Lung (tissue), 12 donors: Measurements from ENCODE around the gene RHOT1. TPM values are rescaled to one million over a fixed set of nuclear protein-coding genes. Genes with fewer than 3 reads are reported as not detected.

Source experiments
- ATAC-seq: fragments of 200-7000 bp; cut with Tn5 transposase; one replicate; pipeline ENCODE4 v1.9.1; 2020; ENCODE audit warnings: moderate number of reproducible peaks; ENCODE audit not compliant: insufficient read depth, low FRiP score
- DNase-seq, 3 donors: peaks; one replicate each; pipeline ENCODE4 v3.0.0-alpha.2; 2013 to 2017
- H3K27ac ChIP-seq, 2 donors: one replicate each; pipeline ENCODE4 v1.5.1; 2013; ENCODE audit warnings: mild to moderate bottlenecking in 2 of 2, moderate library complexity in 2 of 2, control low read depth in 1 of 2, inconsistent platforms in 1 of 2, low read depth in 1 of 2, low read length in 1 of 2
- H3K27me3 ChIP-seq, 3 donors: one replicate each; pipeline ENCODE4 v1.5.1; 2013; ENCODE audit warnings: low read length in 2 of 3; ENCODE audit not compliant: control insufficient read depth in 3 of 3, insufficient read depth in 3 of 3
- H3K36me3 ChIP-seq, 4 donors: one replicate each; pipeline ENCODE4 v1.5.1; 2013; ENCODE audit warnings: low read length in 4 of 4, mild to moderate bottlenecking in 1 of 4, moderate library complexity in 1 of 4; ENCODE audit not compliant: control insufficient read depth in 4 of 4, insufficient read depth in 4 of 4
- H3K4me1 ChIP-seq, 5 donors: one replicate each; pipeline ENCODE4 v1.5.1; 2013; ENCODE audit warnings: low read length in 5 of 5, mild to moderate bottlenecking in 2 of 5, moderate library complexity in 1 of 5; ENCODE audit not compliant: control insufficient read depth in 5 of 5, insufficient read depth in 5 of 5
- H3K4me3 ChIP-seq: one replicate; pipeline ENCODE4 v1.5.1; 2013; ENCODE audit warnings: mild to moderate bottlenecking, control low read depth, moderate library complexity
- H3K9ac ChIP-seq, 2 donors: one replicate each; pipeline ENCODE4 v1.5.1; 2013; ENCODE audit warnings: low read length in 2 of 2, control low read depth in 1 of 2; ENCODE audit not compliant: insufficient read depth in 1 of 2
- H3K9me3 ChIP-seq, 4 donors: one replicate each; pipeline ENCODE4 v1.5.1; 2013; ENCODE audit warnings: low read length in 3 of 4, mild to moderate bottlenecking in 1 of 4, moderate library complexity in 1 of 4; ENCODE audit not compliant: control insufficient read depth in 4 of 4, insufficient read depth in 3 of 4
- WGBS, 2 donors: extraction: QIAGEN DNeasy Blood & Tissue Kit; methylation state at CpG; one replicate each; pipeline ENCODE4 v1.1.7; 2013; 5-methylcytosine and 5-hydroxymethylcytosine counted together
- polyA plus RNA-seq, 2 donors: library from polyadenylated mRNA; stranded (reverse); fragments of 200-250 nt; gene quantifications; one replicate each; pipeline ENCODE4 v1.2.1, GENCODE V29; 2013
- total RNA-seq, 2 donors: library from RNA; depleted of rRNA in 1 of 2; stranded (reverse); fragments of >200 nt in 1 of 2; gene quantifications; one replicate each; pipeline ENCODE4 v1.2.1, GENCODE V29; 2014 to 2021
- TF ChIP-seq, protein P1 (sequence below): IDR thresholded peaks from 2 replicates; pipeline ENCODE4 v1.5.1; 2012; ENCODE audit warnings: mild to moderate bottlenecking; ENCODE audit errors: control extremely low read depth, extremely low read depth
- donor health status: control.
- donor health status: control.
- donor health status: Bipolar disorder and iron deficiency.
- donor health status: healthy.
- donor health status: DM: yes; HTN: yes; CAD: no.

Gene RHOT1
- total and polyA plus RNA-seq, 4 donors: 28.5 to 90.5 (median 44.9) TPM

GRCh38 chr17:32222621-32223020, 80.3 kb downstream of the RHOT1 start:
- Histone ChIP-seq H3K36me3 (peaks cover 0 to 7% (median 5%) of the 10 kb centered on the region in 4 donors), H3K4me3 (no peak overlapping the region), H3K9me3 (no peaks in the 10 kb centered on the region), H3K9ac (no peak overlapping the region), H3K27ac (no peak overlapping the region), H3K4me1 (peaks cover 0 to 7% (median 0%) of the 10 kb centered on the region in 5 donors), H3K27me3 (no peaks in the 10 kb centered on the region)
- ATAC-seq: no peak
- TF ChIP-seq, protein P1, sequence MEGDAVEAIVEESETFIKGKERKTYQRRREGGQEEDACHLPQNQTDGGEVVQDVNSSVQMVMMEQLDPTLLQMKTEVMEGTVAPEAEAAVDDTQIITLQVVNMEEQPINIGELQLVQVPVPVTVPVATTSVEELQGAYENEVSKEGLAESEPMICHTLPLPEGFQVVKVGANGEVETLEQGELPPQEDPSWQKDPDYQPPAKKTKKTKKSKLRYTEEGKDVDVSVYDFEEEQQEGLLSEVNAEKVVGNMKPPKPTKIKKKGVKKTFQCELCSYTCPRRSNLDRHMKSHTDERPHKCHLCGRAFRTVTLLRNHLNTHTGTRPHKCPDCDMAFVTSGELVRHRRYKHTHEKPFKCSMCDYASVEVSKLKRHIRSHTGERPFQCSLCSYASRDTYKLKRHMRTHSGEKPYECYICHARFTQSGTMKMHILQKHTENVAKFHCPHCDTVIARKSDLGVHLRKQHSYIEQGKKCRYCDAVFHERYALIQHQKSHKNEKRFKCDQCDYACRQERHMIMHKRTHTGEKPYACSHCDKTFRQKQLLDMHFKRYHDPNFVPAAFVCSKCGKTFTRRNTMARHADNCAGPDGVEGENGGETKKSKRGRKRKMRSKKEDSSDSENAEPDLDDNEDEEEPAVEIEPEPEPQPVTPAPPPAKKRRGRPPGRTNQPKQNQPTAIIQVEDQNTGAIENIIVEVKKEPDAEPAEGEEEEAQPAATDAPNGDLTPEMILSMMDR: no peak
- no peak for DNase-seq
- 81 to 82% methylated on average over 3 of the region's 3 CpGs for WGBS, 2 donors

- Histone ChIP-seq H3K36me3 (peaks cover 0 to 6% (median 5%) of the 10 kb centered on the region in 4 donors), H3K27me3 (no peaks in the 10 kb centered on the region)
- WGBS, 2 donors: 93 to 99% methylated on average over 3 of the region's 3 CpGs
Measured at GRCh38 chr17:32223703-32224102, 81.4 kb downstream of the RHOT1 start.

GRCh38 chr17:32226886-32227285, 84.6 kb downstream of the RHOT1 start:
- 85 to 92% methylated on average over 3 of the region's 3 CpGs for WGBS, 2 donors
- no peaks in the 10 kb centered on the region for H3K27me3 ChIP-seq
- DNase-seq: no peak
- peaks cover 0 to 7% (median 6%) of the 10 kb centered on the region in 4 donors for H3K36me3 ChIP-seq
- no peak overlapping the region for H3K9ac ChIP-seq
- H3K27ac ChIP-seq: no peak overlapping the region
- TF ChIP-seq, protein P1: no peak
- ATAC-seq: no peak
- peaks cover 0 to 7% (median 0%) of the 10 kb centered on the region in 5 donors for H3K4me1 ChIP-seq
- no peaks in the 10 kb centered on the region for H3K9me3 ChIP-seq
- H3K4me3 ChIP-seq: no peak overlapping the region

More at GRCh38 chr17:32223703-32224102, 81.4 kb downstream of the RHOT1 start:
- ATAC-seq (no peak), DNase-seq (no peak)
- Histone ChIP-seq H3K27ac (no peak overlapping the region), H3K4me3 (no peak overlapping the region), H3K9me3 (no peaks in the 10 kb centered on the region), H3K9ac (no peak overlapping the region), H3K4me1 (peaks cover 0 to 7% (median 0%) of the 10 kb centered on the region in 5 donors)
- TF ChIP-seq, protein P1: no peak

- TF ChIP-seq, protein P1: no peak
- 83 to 90% methylated on average over 9 of the region's 9 CpGs for WGBS, 2 donors
- ATAC-seq: no peak
- H3K27me3 ChIP-seq: no peaks in the 10 kb centered on the region
- no peak overlapping the region for H3K4me3 ChIP-seq
- no peak overlapping the region for H3K27ac ChIP-seq
- DNase-seq: no peak
- H3K36me3 ChIP-seq: peaks cover 0 to 7% (median 6%) of the 10 kb centered on the region in 4 donors
- H3K9ac ChIP-seq: no peak overlapping the region
- H3K4me1 ChIP-seq: peaks cover 0 to 7% (median 0%) of the 10 kb centered on the region in 5 donors
- no peaks in the 10 kb centered on the region for H3K9me3 ChIP-seq
Measured at GRCh38 chr17:32227910-32228309, 85.6 kb downstream of the RHOT1 start.
